C4-2B (cell line): Measurements from ENCODE around the gene TSPAN2.

Source experiments
- ZFX ChIP-seq: fragments of 450-650 bp; IDR thresholded peaks from 2 replicates; pipeline ENCODE4 v1.6.1; 2017
- TF ChIP-seq, protein P1 (sequence below): fragments of 450-650 bp; conservative IDR thresholded peaks from 2 replicates; pipeline ENCODE4 v1.5.1; 2017; ENCODE audit warnings: mild to moderate bottlenecking

DNA sequence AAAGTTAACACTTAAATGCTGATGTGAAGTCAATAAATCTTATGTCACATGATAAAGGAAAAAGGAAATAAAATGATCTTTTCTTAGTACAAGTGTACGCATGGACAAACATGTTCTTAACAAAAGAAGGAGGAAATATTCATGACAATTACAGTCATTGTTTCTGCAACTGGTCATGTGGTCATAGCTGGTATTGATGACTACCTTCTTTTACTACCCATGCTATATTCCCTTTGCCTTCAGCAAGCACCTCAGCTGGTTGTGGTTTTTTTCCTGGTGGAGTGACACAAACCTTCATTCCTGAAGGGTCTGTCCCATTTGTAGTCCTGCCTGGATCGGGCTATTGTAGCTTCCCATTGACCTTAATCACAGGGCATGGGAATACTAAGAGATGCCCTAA, 83.1 kb downstream of the TSPAN2 start:
- TF ChIP-seq, protein P1, sequence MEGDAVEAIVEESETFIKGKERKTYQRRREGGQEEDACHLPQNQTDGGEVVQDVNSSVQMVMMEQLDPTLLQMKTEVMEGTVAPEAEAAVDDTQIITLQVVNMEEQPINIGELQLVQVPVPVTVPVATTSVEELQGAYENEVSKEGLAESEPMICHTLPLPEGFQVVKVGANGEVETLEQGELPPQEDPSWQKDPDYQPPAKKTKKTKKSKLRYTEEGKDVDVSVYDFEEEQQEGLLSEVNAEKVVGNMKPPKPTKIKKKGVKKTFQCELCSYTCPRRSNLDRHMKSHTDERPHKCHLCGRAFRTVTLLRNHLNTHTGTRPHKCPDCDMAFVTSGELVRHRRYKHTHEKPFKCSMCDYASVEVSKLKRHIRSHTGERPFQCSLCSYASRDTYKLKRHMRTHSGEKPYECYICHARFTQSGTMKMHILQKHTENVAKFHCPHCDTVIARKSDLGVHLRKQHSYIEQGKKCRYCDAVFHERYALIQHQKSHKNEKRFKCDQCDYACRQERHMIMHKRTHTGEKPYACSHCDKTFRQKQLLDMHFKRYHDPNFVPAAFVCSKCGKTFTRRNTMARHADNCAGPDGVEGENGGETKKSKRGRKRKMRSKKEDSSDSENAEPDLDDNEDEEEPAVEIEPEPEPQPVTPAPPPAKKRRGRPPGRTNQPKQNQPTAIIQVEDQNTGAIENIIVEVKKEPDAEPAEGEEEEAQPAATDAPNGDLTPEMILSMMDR, result no peak
- TF ChIP-seq ZFX, result no peak
